Measurements from ENCODE around the gene CCDC50.

CCDC50 gene

GRCh38 chr3:191350396-191351090 is 21.3 kb downstream of the CCDC50 start:
- DNase-seq (ENCODE audit: low spot score), result no peak

- DNase-seq (ENCODE audit: low spot score), result no peak
These were observed 22.8 kb downstream of the CCDC50 start for GRCh38 chr3:191352014-191352413.

- DNase-seq (ENCODE audit: low spot score), result no peak
These were observed 24.0 kb downstream of the CCDC50 start for GRCh38 chr3:191353022-191353777.

- DNase-seq (ENCODE audit: low spot score), result no peak
These were observed 26.2 kb downstream of the CCDC50 start for GRCh38 chr3:191355406-191355805.

- peak; percentile 24 for DNase-seq (ENCODE audit: low spot score)
These were observed 27.6 kb downstream of the CCDC50 start for GRCh38 chr3:191356631-191357439.

- no peak for DNase-seq (ENCODE audit: low spot score)
These were observed 28.7 kb downstream of the CCDC50 start for GRCh38 chr3:191357909-191358308.

GRCh38 chr3:191358929-191359328 is 29.7 kb downstream of the CCDC50 start:
- no peak for DNase-seq (ENCODE audit: low spot score)

GRCh38 chr3:191360620-191361019 is 31.4 kb downstream of the CCDC50 start:
- DNase-seq (ENCODE audit: low spot score), result no peak

GRCh38 chr3:191361456-191361855 is 32.3 kb downstream of the CCDC50 start:
- DNase-seq (ENCODE audit: low spot score), result no peak

GRCh38 chr3:191362037-191362436 is 32.8 kb downstream of the CCDC50 start:
- DNase-seq (ENCODE audit: low spot score), result no peak

- DNase-seq (ENCODE audit: low spot score), result no peak
These were observed 33.4 kb downstream of the CCDC50 start for GRCh38 chr3:191362524-191363090.

GRCh38 chr3:191363221-191363620 is 34.0 kb downstream of the CCDC50 start:
- no peak for DNase-seq (ENCODE audit: low spot score)

- no peak for DNase-seq (ENCODE audit: low spot score)
These were observed 37.5 kb downstream of the CCDC50 start for GRCh38 chr3:191366675-191367074.

- DNase-seq (ENCODE audit: low spot score), result no peak
These were observed 39.8 kb downstream of the CCDC50 start for GRCh38 chr3:191368755-191369615.

GRCh38 chr3:191369616-191370010 is 40.4 kb downstream of the CCDC50 start:
- DNase-seq (ENCODE audit: low spot score), result no peak

GRCh38 chr3:191372122-191372521 is 42.9 kb downstream of the CCDC50 start:
- DNase-seq (ENCODE audit: low spot score), result no peak

GRCh38 chr3:191373327-191373726 is 44.1 kb downstream of the CCDC50 start:
- DNase-seq (ENCODE audit: low spot score), result no peak

- no peak for DNase-seq (ENCODE audit: low spot score)
These were observed 47.4 kb downstream of the CCDC50 start for GRCh38 chr3:191376516-191377141.

GRCh38 chr3:191378142-191378812 is 49.1 kb downstream of the CCDC50 start:
- no peak for DNase-seq (ENCODE audit: low spot score)

- DNase-seq (ENCODE audit: low spot score), result no peak
These were observed 50.3 kb downstream of the CCDC50 start for GRCh38 chr3:191379446-191379845.
